PC-3 (cell line): Measurements from ENCODE around the gene WFDC5. TPM values are rescaled to one million over a fixed set of nuclear protein-coding genes. Genes with fewer than 3 reads are reported as not detected.

ENCODE experiments used
- ATAC-seq: fragments of 200-7000 bp; cut with Tn5 transposase; 2 replicates; pipeline ENCODE4 v1.9.1; 2020; ENCODE audit warnings: mild to moderate bottlenecking, moderate library complexity
- BruUV-seq: library from RNA; stranded (reverse); fragments of 400-500 nt; replicated peaks from 2 replicates; lab custom pipeline; 2021; lab: Mats Ljungman, UMichigan
- CTCF ChIA-PET: fragments of 300-600 bp; sonication (Branson Sonifier 250); formaldehyde crosslinking; loops from one replicate; lab custom pipeline; 2022; ENCODE audit warnings: antibody characterized with exemption; lab: Charles Lee
- POLR2A ChIA-PET: fragments of 300-600 bp; sonication (Branson Sonifier 250); formaldehyde crosslinking; loops from one replicate; lab custom pipeline; 2022; ENCODE audit warnings: antibody characterized with exemption; ENCODE audit not compliant: unreplicated experiment; lab: Charles Lee
- DNase-seq: peaks from one replicate; pipeline ENCODE4 v3.0.0-alpha.2; 2015
- H2AFZ ChIP-seq: fragments of 300-600 bp; sonication (generic); 2 replicates; pipeline ENCODE4 v1.6.0; 2016; ENCODE audit warnings: antibody characterized with exemption, low read length
- H3F3A ChIP-seq: fragments of 300-600 bp; sonication (generic); one replicate; pipeline ENCODE4 v1.6.0; 2017; ENCODE audit warnings: antibody characterized with exemption, low read length, control low read depth, mild to moderate bottlenecking; ENCODE audit not compliant: unreplicated experiment
- H3K27ac ChIP-seq: fragments of 300-600 bp; sonication (generic); 2 replicates; pipeline ENCODE4 v1.5.1; 2016; ENCODE audit warnings: mild to moderate bottlenecking, low read length
- H3K27me3 ChIP-seq: fragments of 300-600 bp; sonication (generic); 2 replicates; pipeline ENCODE4 v1.6.1; 2016; ENCODE audit warnings: low read length, mixed read lengths
- H3K36me3 ChIP-seq: fragments of 300-600 bp; sonication (generic); 2 replicates; pipeline ENCODE4 v1.6.1; 2016; ENCODE audit warnings: low read depth, mixed run types, low read length, mixed read lengths
- H3K4me1 ChIP-seq: fragments of 300-600 bp; sonication (generic); 2 replicates; pipeline ENCODE4 v1.5.1; 2016; ENCODE audit warnings: low read length; ENCODE audit not compliant: insufficient read depth
- H3K4me2 ChIP-seq: fragments of 300-600 bp; sonication (generic); 2 replicates; pipeline ENCODE4 v1.6.0; 2016; ENCODE audit warnings: low read length
- H3K4me3 ChIP-seq: fragments of 300-600 bp; sonication (generic); 2 replicates; pipeline ENCODE4 v1.5.1; 2016; ENCODE audit warnings: mild to moderate bottlenecking, low read length, mixed read lengths
- H3K79me2 ChIP-seq: fragments of 300-600 bp; sonication (generic); 2 replicates; pipeline ENCODE4 v1.6.1; 2017; ENCODE audit warnings: low read length, mixed read lengths
- H3K9ac ChIP-seq: fragments of 300-600 bp; sonication (generic); 2 replicates; pipeline ENCODE4 v1.6.0; 2016; ENCODE audit warnings: mild to moderate bottlenecking, low read length
- H3K9me2 ChIP-seq: fragments of 300-600 bp; sonication (generic); replicated peaks from 2 replicates; pipeline ENCODE4 v1.6.1; 2016; ENCODE audit warnings: mixed run types, low read length, mixed read lengths
- H3K9me3 ChIP-seq: fragments of 300-600 bp; sonication (generic); 2 replicates; pipeline ENCODE4 v1.6.1; 2016; ENCODE audit warnings: low read length, mixed read lengths
- H4K20me1 ChIP-seq: fragments of 300-600 bp; sonication (generic); 2 replicates; pipeline ENCODE4 v1.6.1; 2016; ENCODE audit warnings: low read length, mixed read lengths
- EZH2 ChIP-seq: fragments of 300-600 bp; sonication (generic); IDR thresholded peaks from one replicate; pipeline ENCODE4 v1.6.1; 2017; ENCODE audit warnings: antibody characterized with exemption, mild to moderate bottlenecking, low read length; ENCODE audit not compliant: unreplicated experiment
- EZH2phosphoT487 ChIP-seq: fragments of 300-600 bp; sonication (generic); IDR thresholded peaks from 2 replicates; pipeline ENCODE4 v1.6.1; 2018; ENCODE audit warnings: mild to moderate bottlenecking, antibody characterized with exemption, low read length, borderline replicate concordance
- intact Hi-C: fragments of 100-400 bp; cut with micrococcal nuclease; formaldehyde crosslinking; loops from 2 replicates; pipeline ENCODE4 v1.9.0; 2023
- total RNA-seq: library from RNA; depleted of rRNA; stranded (reverse); fragments of >200 nt; gene quantifications from 2 replicates; pipeline ENCODE4 v1.2.3, GENCODE V29; 2014
- TF ChIP-seq, protein P1 (sequence below): fragments of 300-600 bp; sonication (generic); conservative IDR thresholded peaks from 2 replicates; pipeline ENCODE4 v1.5.1; 2017; ENCODE audit warnings: antibody characterized with exemption, low read depth, mild to moderate bottlenecking, low read length

The WFDC5 gene
- total RNA-seq, 1 experiment from 2014 or later = not detected

DNA sequence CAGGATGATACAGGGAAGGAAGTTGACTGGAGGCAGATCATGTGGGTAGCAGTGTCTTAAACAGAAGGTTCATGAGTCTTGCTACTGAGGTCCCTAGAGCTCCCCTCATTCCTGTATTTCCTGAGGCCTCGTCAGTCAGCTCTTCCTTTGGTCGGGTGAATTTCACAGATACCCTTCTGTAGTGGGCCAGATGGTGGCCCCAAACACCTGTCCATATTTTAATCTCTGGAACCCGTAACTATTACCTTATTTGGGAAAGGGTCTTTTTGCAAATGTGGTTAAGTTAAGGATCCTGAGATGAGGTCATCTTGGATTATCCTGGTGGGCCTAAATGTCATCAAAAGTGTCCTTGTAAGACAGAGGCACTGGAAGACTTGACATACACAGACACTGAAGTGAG lies 23.6 kb downstream of the WFDC5 start:
- Histone ChIP-seq H3K4me3 (no peak overlapping the region), H3K9me3 (no peaks in the 10 kb centered on the region), H3K4me1 (peaks cover 28% of the 10 kb centered on the region), H3K9me2 (no peaks in the 10 kb centered on the region), H3K79me2 (no peaks in the 10 kb centered on the region), H3K9ac (no peak overlapping the region), H4K20me1 (no peaks in the 10 kb centered on the region), H3K36me3 (no peaks in the 10 kb centered on the region), H3F3A (peaks cover 9% of the 10 kb centered on the region), H3K27ac (no peak overlapping the region), H3K27me3 (no peaks in the 10 kb centered on the region), H3K4me2 (no peak overlapping the region), H2AFZ (no peak overlapping the region)
- intact Hi-C loops = no loop called here
- BruUV-seq = no TSS peak
- no peak for ATAC-seq
- no peak for TF ChIP-seq EZH2
- TF ChIP-seq EZH2phosphoT487 = no peak
- TF ChIP-seq, protein P1, sequence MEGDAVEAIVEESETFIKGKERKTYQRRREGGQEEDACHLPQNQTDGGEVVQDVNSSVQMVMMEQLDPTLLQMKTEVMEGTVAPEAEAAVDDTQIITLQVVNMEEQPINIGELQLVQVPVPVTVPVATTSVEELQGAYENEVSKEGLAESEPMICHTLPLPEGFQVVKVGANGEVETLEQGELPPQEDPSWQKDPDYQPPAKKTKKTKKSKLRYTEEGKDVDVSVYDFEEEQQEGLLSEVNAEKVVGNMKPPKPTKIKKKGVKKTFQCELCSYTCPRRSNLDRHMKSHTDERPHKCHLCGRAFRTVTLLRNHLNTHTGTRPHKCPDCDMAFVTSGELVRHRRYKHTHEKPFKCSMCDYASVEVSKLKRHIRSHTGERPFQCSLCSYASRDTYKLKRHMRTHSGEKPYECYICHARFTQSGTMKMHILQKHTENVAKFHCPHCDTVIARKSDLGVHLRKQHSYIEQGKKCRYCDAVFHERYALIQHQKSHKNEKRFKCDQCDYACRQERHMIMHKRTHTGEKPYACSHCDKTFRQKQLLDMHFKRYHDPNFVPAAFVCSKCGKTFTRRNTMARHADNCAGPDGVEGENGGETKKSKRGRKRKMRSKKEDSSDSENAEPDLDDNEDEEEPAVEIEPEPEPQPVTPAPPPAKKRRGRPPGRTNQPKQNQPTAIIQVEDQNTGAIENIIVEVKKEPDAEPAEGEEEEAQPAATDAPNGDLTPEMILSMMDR = no peak
- DNase-seq = no peak
- CTCF ChIA-PET = interaction anchor here (0.5 kb wide), 1 partner anchor 124 kb away, joined by 5 read pairs; no protein-coding TSS in a partner anchor
- POLR2A ChIA-PET = no interaction called here

DNA sequence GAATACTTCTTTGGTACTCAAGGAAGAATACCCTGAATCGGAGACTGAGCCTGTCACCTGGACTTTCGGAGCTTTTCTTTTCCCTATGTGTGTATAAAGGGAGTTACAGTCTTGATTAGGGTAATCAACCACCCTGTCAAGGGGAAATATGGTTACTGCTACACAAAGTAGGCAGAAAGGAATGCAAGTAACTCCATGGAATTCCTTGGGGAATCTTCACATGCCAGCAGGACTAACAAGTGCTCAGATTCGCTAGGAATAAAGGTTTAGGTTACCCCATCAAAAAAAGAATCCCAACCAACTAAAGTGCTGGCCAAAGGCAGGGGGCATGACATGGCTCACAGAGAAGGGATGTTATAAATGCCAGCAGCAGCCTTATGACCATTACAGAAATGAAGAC lies 24.5 kb downstream of the WFDC5 start:
- peaks cover 28% of the 10 kb centered on the region for H3K4me1 ChIP-seq
- H3K9me3 ChIP-seq = no peaks in the 10 kb centered on the region
- no peaks in the 10 kb centered on the region for H3K79me2 ChIP-seq
- H3K27me3 ChIP-seq = no peaks in the 10 kb centered on the region
- no peak overlapping the region for H3K9ac ChIP-seq
- no peak overlapping the region for H3K4me3 ChIP-seq
- no TSS peak for BruUV-seq
- H3K27ac ChIP-seq = no peak overlapping the region
- no peak overlapping the region for H3K4me2 ChIP-seq
- intact Hi-C loops = no loop called here
- TF ChIP-seq EZH2phosphoT487 (no peak), EZH2 (no peak)
- TF ChIP-seq, protein P1 = no peak
- H4K20me1 ChIP-seq = no peaks in the 10 kb centered on the region
- H2AFZ ChIP-seq = no peak overlapping the region
- ChIA-PET CTCF (no interaction called here), POLR2A (no interaction called here)
- H3K9me2 ChIP-seq = no peaks in the 10 kb centered on the region
- ATAC-seq (no peak), DNase-seq (no peak)
- H3K36me3 ChIP-seq = no peaks in the 10 kb centered on the region
- peaks cover 9% of the 10 kb centered on the region for H3F3A ChIP-seq

DNA sequence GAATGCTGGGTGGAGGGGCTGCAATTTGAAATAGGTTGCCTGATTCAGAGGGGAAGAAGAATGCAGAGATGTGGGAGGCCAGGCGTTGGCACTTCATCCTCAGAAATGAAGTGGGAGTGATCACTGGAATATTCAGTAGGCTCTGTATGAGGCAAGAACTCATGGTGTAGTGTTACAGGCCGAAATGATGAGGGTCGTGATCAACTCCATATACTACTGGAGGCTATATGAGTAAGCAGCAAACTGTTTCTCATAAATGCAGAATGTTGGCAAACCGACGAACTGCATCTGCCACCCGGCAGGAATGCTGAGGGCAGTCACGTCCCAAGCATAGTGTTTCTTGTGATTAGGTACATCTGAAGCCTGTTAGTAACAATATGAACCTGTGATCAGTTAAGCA lies 26.7 kb downstream of the WFDC5 start:
- H3K27ac ChIP-seq = peak overlapping the region; percentile 88
- POLR2A ChIA-PET = no interaction called here

More for the DNA sequence above, 26.7 kb downstream of the WFDC5 start:
- Histone ChIP-seq H3K4me1 (peaks cover 28% of the 10 kb centered on the region), H3K79me2 (no peaks in the 10 kb centered on the region), H3K27me3 (no peaks in the 10 kb centered on the region), H3K4me2 (peak overlapping the region; percentile 68), H2AFZ (peak overlapping the region; percentile 20; the same call in 1 of the 2 replicates), H3K4me3 (peak overlapping the region; percentile 14; the same call in 1 of the 2 replicates), H3K36me3 (no peaks in the 10 kb centered on the region), H3K9ac (peak overlapping the region; percentile 30), H4K20me1 (no peaks in the 10 kb centered on the region), H3K9me3 (no peaks in the 10 kb centered on the region), H3K9me2 (no peaks in the 10 kb centered on the region), H3F3A (peaks cover 9% of the 10 kb centered on the region)
- CTCF ChIA-PET = no interaction called here
- BruUV-seq = no TSS peak
- ATAC-seq (peak; percentile 97), DNase-seq (peak; percentile 99)
- TF ChIP-seq EZH2 (no peak), EZH2phosphoT487 (no peak)
- TF ChIP-seq, protein P1 = no peak
- intact Hi-C loops = loop anchor here (1.0 kb wide), 1 partner anchor 27 kb away; no protein-coding TSS in a partner anchor
